GM19043 (cell line): ENCODE data around the gene CHRNB4.

Source experiments
- ATAC-seq: cut with Tn5 transposase; IDR thresholded peaks from one replicate; pipeline ENCODE4 v1.9.1; 2021; ENCODE audit warnings: low read depth; ENCODE audit not compliant: unreplicated experiment

The CHRNB4 gene

GRCh38 chr15:78634210-78635145 is 6.5 kb downstream of the CHRNB4 start:
- no peak for ATAC-seq

DNA sequence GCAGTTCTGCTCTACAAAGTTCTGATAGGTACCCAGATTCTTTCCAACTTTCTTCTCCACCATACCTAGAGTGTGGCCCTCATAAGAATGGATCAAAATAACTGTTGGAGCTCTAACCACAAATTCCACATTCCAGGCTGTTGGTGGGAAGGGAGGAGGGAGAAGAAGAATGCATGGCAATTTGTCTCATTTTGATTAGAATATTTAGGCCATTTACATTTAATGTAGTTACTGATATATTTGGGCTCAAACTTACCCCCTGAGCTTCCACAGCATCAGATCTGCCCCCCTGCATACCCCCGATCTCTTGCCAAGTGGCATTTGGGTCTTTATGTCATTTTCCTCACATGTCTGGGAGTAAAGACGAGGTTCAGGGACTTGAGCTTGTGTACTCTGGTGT is 7.7 kb downstream of the CHRNB4 start:
- ATAC-seq, result no peak

- no peak for ATAC-seq
Measured at GRCh38 chr15:78630886-78631633, 9.9 kb downstream of the CHRNB4 start.

DNA sequence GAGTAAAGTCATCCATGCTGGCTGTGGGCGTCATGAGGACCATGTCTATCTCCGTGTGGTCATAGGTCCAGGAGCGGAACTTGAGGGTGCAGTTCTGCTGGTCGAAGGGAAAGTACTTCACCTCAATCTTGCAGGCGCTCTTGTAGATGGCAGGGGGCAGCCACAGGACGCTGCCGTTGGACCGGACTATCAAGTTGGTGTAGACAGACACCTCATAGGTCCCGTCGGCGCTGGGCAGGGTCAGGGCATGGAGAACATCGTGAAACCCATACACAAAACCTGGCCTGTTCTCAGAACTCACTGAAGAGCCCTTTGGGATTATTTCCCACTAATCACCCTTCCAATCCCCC is 11.3 kb downstream of the CHRNB4 start:
- ATAC-seq, result no peak

DNA sequence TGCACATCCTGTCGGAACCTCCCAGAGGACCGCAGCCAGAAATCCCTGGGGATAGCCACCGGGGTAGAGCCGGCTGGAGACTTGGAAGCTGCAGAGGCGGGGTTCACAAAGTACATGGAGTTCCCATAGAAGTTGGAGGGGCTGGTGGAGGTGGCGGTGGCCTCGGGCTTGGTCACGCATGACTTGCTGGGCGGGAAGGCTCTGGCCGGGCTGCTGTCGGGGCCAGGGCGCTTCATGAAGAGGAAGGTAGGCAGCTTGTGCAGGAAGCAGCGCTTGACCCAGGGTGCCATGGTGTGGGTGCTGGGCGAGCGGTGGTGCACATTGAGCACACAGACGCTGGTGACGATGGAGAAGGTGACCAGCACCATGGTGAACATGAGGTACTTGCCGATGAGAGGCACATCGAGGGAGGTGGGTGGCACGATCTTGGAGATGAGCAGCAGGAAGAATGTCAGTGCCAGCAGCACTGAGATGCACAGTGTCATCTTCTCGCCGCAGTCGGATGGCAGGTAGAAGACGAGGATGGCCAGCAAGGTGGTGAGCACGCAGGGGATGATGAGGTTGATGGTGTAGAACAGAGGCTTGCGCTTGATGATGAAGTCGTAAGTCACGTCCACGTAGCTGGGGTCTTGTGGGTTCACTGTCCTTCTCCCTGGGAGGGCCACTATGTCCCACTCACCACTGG is 11.8 kb downstream of the CHRNB4 start:
- ATAC-seq, result no peak

DNA sequence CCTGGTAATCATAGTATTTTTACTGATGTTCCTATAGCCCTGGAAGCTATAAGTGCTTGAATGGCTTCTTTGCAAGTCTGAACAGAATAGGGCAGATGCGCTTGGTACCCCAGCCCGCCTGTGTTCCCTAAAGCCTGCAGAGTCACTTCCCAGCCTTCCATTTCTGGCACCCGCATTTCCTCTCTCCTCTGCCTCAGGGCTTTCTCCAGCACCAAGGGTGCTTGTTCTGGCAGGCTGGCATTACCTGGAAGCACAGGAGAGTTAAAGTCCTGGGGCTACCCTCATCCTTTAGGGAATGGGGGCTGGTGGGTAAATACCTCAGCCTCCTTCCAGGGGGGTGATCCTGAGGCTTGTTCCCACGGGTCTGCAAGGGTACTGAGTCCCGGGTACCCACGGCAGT is 12.8 kb downstream of the CHRNB4 start:
- ATAC-seq, result no peak

GRCh38 chr15:78627348-78627747 is 13.7 kb downstream of the CHRNB4 start:
- no peak for ATAC-seq

DNA sequence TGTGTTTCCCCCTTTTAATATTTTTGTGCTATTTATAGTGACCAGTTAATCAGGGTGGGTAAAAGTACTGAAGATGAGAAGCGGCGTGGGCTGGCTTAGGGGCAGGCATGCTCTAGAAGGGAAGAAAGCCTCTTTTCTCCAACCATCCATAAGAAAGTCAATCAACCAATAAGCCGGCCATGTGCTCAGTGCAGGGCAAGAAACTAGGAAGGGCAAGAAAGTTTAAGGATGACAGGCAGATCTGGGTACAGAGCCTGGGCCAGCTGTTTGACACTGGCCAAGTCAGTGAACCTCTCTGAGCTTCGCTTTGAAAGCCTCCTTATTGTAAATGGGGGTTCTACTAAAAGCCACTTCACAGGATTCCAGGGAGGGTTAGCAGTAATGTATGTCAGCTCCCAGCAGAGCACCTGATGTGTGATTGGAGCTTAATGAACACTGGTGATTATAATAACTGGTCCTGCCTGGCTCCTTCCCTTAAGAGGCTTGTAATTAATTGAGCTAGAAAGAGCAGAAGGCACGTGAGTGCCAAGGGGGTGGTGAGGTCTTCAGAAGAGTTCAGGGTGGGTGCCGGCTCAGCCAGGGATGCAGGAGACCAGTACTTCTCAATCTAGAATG is 14.5 kb downstream of the CHRNB4 start:
- no peak for ATAC-seq

DNA sequence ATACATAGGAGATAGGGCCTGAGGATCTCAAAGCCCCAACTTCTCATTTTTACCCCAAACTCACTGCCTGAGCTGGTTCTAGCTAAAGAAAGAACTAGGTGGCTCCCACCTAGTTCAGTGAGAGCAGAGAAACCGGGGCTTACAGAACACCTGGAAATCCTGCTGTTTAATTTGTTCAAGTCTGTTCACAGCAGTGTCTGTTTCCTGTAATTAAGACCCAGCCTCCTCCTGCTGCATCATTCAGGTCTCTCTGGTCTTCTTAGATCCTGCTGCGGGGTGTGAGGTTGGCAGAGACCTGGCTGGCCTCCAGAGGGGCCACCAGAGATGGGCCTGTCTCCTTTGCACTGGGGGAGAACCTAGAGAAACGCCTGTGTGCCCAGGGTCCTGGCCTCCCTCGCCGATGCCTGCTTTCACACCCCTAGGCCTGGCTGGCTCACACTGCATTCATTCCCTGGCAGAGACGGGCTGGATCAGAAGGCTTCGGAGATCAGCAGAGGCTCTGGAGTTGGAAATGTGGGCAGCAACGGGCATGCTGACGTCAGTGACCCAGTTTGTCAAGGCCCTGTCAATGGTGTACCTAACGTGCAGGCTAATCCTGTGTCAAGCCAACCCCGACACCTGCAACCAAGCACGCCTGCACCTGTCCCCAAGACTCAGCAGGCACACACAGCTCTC is 15.3 kb downstream of the CHRNB4 start:
- no peak for ATAC-seq

DNA sequence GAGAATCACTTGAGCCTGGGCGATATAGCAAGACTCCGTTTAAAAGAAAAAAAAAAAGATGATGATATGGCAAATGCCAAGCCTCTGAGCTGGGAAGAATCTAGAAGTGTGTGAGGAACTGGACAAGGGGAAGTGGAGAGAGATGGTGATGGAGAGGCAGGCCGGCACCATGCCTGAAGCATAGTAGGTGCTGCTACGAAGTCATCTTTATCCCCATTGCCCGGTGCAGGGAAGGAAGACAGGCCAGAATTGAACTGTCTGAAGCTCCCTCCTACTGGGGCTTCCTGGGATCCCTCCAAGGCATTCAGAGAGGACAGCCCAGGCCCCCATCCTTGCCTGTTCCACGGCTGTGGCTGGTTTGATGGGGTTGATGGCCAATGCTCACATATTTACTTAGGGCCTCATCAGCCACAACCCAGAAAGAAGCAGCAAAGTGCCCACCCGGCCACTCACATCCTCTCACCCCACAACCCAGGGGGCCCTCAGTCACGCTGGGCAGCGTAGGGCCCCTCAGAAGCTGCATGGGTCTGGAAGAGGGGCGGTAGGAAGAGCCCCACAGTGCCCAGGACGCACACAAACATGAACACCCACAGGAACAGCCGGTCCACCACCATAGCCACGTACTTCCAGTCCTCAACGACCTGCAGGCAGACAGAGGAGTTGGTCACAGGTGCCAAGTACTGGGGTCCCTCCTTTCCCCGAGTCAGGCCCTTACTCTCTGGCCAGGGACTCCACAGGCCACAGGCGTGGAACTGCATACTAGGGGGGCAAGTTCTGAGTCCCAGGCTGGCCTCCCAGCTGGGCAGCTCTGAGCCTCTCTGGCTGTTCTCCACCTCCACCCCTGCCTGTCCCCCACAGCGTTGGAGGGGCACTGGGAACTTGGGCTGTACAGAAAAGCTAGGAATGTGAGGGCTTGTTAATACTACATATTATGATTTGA is 16.1 kb downstream of the CHRNB4 start:
- ATAC-seq, result no peak

- no peak for ATAC-seq
Measured at GRCh38 chr15:78623786-78624497, 17.1 kb downstream of the CHRNB4 start.

GRCh38 chr15:78621810-78622402 is 19.1 kb downstream of the CHRNB4 start:
- no peak for ATAC-seq

DNA sequence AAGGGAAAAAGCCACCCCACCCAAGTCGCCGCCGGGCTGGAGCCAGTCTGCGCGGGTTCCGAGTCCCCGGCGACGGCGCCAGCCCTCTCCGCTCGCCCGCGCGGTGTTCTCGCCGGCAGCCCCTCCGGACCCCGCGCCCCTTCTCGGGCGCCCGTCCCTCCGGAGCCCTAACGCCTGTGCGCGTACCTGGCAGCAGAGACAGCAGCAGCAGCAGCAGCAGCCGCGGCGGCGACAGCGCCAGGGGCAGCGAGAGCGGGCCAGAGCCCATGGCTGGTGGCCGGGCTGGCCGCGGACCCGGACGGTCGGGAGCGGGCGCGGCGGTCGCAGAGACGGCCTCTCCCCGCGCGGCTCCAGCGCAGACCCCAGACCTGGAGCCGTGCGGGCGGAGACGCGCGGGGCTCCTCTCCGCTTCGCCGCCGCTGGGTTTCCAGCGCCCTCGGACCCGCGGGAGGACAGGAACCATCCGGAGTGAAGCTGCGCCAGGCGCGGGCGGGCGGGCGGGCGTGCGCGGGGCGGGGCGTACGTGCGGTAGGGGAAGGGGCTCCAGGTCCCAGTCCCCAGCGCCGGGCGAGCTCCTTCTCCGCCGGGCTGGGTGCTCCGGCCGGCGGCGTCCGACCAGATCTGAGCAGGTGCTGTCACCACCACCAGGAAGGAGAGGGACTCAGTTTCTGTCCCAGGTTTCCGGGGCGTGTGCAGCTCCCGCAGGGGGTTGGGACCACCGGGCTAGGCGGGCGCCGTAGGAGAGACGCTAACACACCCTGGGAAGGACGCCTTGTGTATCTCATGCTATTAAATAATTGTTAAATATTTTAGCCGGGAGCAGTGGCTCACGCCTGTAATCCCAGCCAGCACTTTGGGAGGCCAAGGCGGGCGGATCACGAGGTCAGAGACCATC is 20.2 kb downstream of the CHRNB4 start, which contains the start of gene CHRNA3:
TSS of gene CHRNA3 (minus strand) at position 470 of the 895 bp plus-strand sequence. CDS start at position 268, 202 bp downstream.
- no peak for ATAC-seq

DNA sequence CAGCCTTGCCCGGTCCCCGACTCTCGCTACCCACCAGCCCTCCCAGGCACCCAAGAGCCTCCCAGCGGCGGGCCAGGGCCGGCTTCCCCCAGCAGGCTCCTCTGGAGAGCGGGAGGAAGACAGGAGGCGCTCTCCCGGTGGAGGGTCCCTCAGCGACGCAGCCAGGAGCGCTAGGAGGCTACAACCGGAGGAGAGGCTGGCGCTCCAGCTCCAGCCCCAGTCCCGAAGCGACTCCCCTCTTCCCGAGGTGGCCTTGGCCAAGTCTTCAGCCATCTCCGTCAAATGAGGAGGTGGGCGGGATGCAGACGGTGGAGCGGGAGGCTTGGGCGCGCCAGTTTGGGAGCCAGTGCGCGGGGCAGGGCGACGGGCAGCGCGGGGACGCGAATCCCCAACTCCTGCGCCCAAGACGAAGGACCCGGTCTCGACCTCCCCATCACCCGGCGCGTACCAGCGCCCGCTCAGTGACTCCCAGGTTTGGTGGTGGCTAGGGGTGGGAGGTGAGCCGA is 20.9 kb downstream of the CHRNB4 start:
- no peak for ATAC-seq

GRCh38 chr15:78619022-78619950 is 21.7 kb downstream of the CHRNB4 start:
- no peak for ATAC-seq

- ATAC-seq, result no peak
Measured at GRCh38 chr15:78618490-78618934, 22.5 kb downstream of the CHRNB4 start.
